Gastrocnemius medialis (tissue), 4 donors: ENCODE measurements around the gene PAQR7. TPM values are rescaled to one million over a fixed set of nuclear protein-coding genes. Genes with fewer than 3 reads are reported as not detected.
A peak's percentile ranks its signal among the peaks of the same experiment; 100 is the strongest.

Experiments
- ATAC-seq, 2 donors: fragments of 150-250 bp; one replicate each; pipeline ENCODE4 v1.9.1; 2016
- DNase-seq, 2 donors: peaks; one replicate each; pipeline ENCODE4 v3.0.0-alpha.2; 2019
- H3K27ac ChIP-seq, 4 donors: fragments of 200-600 bp; sonication (generic); 1 replicate in 1 of 4; 2 replicates in 3 of 4; pipeline ENCODE4 v1.5.1; 2016 to 2018; ENCODE audit warnings: mild to moderate bottlenecking in 2 of 4, moderate library complexity in 1 of 4
- H3K27me3 ChIP-seq, 3 donors: fragments of 200-600 bp; sonication (generic) in 2 of 3; 1 replicate in 1 of 3; 2 replicates in 2 of 3; pipeline versions ENCODE4 v1.5.1 to v1.6.0; 2016 to 2019; ENCODE audit warnings: mild to moderate bottlenecking in 1 of 3, moderate library complexity in 1 of 3
- H3K36me3 ChIP-seq, 2 donors: fragments of 200-600 bp; sonication (generic) in 1 of 2; one replicate each; pipeline ENCODE4 v1.5.1; 2017 to 2018
- H3K4me1 ChIP-seq, 2 donors: fragments of 200-600 bp; sonication (generic) in 1 of 2; one replicate each; pipeline ENCODE4 v1.5.1; 2016 to 2017; ENCODE audit warnings: mild to moderate bottlenecking in 2 of 2
- H3K4me3 ChIP-seq, 4 donors: fragments of 200-600 bp; sonication (generic) in 3 of 4; 1 replicate in 1 of 4; 2 replicates in 3 of 4; pipeline ENCODE4 v1.5.1; 2016 to 2019; ENCODE audit warnings: mild to moderate bottlenecking in 2 of 4
- H3K9me3 ChIP-seq, 3 donors: fragments of 200-600 bp; sonication (generic) in 2 of 3; 1 replicate in 1 of 3; 2 replicates in 2 of 3; pipeline ENCODE4 v1.5.1; 2016 to 2019
- POLR2A ChIP-seq, 2 donors: fragments of 450-650 bp; IDR thresholded peaks; one replicate each; pipeline ENCODE4 v1.6.1; 2017; ENCODE audit warnings: antibody characterized with exemption in 2 of 2, mild to moderate bottlenecking in 2 of 2, moderate library complexity in 2 of 2
- in situ Hi-C, 4 donors: fragments of 200-750 bp; cut with MboI; loops; one replicate each; pipeline versions ENCODE4 v1.15.0 to v1.8.0; 2017; ENCODE audit warnings: low sequenced_read_pairs in 4 of 4
- intact Hi-C: fragments of 100-400 bp; cut with DNase I; formaldehyde crosslinking; loops from one replicate; pipeline ENCODE4 v1.15.1; 2023; ENCODE audit warnings: low total_unique reads
- total RNA-seq, 4 donors: library from RNA; depleted of rRNA; stranded (reverse); fragments of >200 nt; gene quantifications; one replicate each; pipeline versions ENCODE4 v1.1.0 to v1.2.3, GENCODE V29; 2016
- TF ChIP-seq, protein P1 (sequence below), 5 experiments: fragments of 450-650 bp in 3 of 5; fragments of 200-600 bp in 2 of 5; sonication (generic) in 2 of 5; IDR thresholded peaks in 4 of 5; conservative IDR thresholded peaks in 1 of 5; 1 replicate in 4 of 5; 2 replicates in 1 of 5; pipeline ENCODE4 v1.5.1; 2016 to 2019; ENCODE audit warnings: antibody characterized with exemption in 5 of 5, mild to moderate bottlenecking in 3 of 5, moderate library complexity in 3 of 5

The PAQR7 gene
- total RNA-seq, 4 donors from 2014 or later, result 1.4 to 3.7 (median 2.1) TPM

DNA sequence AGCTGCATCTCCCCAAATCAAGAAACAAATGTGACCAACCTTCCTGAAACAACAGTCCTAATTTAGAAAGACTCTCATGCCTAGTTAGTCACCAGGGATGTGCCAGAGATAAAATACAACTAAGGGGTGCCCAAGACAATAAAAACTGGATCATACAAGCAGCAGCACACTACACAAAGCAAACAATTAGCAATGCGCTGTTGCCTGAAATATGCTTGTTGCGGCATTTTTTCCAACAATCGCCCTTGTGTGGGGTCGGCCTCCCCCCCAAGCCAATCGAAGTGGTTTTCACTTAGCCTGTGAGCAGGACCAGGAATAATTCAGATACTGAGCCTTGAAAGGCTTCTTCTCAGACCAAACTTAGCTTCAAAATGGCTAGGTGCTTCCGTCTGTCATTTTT lies 32.1 kb upstream of the PAQR7 start:
- ATAC-seq, result no peak
- Histone ChIP-seq H3K36me3 (no peaks in the 10 kb centered on the region), H3K27ac (no peak overlapping the region), H3K27me3 (no peaks in the 10 kb centered on the region), H3K9me3 (no peaks in the 10 kb centered on the region), H3K4me3 (no peak overlapping the region), H3K4me1 (peaks cover 9 to 15% of the 10 kb centered on the region in 2 donors)
- intact Hi-C loops, result no loop called here
- TF ChIP-seq POLR2A (IDR thresholded peaks at IDR 0.05), result no peak
- no peak for DNase-seq
- in situ Hi-C loops, result no loop called here

DNA sequence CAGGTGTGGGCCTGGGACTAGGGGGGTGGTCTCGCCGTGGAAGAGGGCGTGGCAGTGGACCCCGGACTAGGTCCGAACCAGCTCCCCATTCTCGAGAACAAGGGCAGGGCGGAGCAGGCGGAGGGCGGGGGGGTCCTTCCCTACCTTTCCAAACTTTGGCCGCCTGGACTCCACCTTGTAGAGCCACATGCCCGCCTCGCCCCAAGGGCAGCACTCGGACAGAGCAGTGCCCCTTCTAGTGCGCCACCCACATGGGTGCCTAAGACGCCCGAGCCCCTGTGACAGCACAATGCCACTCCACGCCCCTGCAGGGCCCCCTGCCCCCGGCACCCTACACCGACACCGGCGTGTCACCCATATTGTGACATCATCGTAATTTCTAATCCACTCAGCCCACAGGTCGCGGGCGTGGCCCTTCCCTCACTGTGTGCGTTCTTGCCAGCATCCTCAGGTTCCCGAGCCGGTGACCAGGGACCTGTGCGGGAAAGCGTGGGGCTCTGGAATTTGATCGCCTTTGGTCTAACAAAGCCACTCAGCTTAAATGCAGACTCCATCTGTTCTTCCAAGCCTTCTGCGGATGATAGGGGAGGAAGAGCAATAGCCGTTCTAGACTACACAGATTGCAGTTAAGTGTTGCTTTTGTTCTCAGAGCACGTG lies 31.3 kb upstream of the PAQR7 start:
- in situ Hi-C loops, result no loop called here

DNA sequence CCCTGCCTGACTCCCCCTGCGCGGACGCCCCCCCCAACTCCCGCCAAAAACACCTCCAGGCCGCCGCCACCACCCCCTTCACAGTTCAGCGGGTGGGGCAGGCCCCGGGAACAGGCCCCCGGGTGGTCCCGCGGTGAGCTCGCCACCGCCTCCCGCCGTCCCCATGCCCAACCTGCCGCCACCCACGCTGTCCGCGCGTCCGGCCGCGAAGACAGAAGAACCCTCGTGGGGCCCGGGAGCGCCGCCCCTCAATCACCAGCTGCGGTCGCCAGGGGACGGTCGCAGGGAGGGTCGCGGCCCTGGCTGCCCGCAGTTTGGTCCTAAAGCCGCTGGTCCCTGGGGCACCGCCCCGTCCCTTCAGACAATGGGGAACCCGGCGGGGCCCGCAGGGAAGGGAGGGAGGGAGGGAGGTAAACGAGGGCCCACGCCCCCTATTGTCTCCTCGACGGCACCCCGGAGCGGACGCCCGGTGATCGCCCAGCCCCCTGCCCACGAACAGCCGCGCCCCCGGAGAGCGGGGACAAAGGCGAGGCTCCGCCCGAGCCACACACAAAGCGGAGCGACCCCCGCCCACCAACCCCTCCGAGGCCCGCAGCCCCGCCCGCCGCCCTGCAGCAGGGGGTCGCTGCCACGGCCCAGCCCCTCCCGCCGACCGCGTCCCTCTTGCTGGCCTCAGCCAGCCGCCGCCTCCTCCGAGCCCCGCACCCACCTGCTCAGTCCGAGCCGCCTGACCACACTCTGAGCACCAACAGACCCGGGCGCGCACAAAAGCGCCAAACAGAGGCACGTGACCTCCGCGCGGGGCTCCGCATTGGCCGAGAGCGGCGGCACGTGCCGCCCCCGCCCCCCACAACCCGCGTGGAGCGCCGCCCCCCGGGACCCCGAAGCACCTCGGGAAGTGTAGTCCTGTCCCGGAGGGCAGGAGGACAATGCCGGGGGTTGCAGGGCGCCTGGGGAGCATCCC lies 30.5 kb upstream of the PAQR7 start, which contains the start of gene STMN1:
Gene STMN1 (minus strand): TSS at position 740 of the 964 bp plus-strand sequence. CDS start 1,743 bp downstream, outside the sequence.
- Histone ChIP-seq H3K9me3 (no peaks in the 10 kb centered on the region), H3K4me3 (peak within 1 kb of the TSS; percentile 69 to 87 (median 74)), H3K27ac (peak within 1 kb of the TSS; percentile 51 to 83 (median 70)), H3K27me3 (no peaks in the 10 kb centered on the region), H3K36me3 (no peaks in the 10 kb centered on the region), H3K4me1 (peaks cover 9 to 15% of the 10 kb centered on the region in 2 donors)
- intact Hi-C loops, result loop anchor here (1.0 kb wide), 1 partner anchor 92 kb away; the partner anchor contains the start of gene PAFAH2
- DNase-seq, result peak; percentile 80 to 83
- in situ Hi-C loops, result no loop called here
- TF ChIP-seq, protein P1, sequence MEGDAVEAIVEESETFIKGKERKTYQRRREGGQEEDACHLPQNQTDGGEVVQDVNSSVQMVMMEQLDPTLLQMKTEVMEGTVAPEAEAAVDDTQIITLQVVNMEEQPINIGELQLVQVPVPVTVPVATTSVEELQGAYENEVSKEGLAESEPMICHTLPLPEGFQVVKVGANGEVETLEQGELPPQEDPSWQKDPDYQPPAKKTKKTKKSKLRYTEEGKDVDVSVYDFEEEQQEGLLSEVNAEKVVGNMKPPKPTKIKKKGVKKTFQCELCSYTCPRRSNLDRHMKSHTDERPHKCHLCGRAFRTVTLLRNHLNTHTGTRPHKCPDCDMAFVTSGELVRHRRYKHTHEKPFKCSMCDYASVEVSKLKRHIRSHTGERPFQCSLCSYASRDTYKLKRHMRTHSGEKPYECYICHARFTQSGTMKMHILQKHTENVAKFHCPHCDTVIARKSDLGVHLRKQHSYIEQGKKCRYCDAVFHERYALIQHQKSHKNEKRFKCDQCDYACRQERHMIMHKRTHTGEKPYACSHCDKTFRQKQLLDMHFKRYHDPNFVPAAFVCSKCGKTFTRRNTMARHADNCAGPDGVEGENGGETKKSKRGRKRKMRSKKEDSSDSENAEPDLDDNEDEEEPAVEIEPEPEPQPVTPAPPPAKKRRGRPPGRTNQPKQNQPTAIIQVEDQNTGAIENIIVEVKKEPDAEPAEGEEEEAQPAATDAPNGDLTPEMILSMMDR (IDR thresholded peaks at IDR 0.05 in 4 of 5, conservative IDR thresholded peaks at IDR 0.05 in 1 of 5), result no peak
- peak; percentile 82 to 91 for TF ChIP-seq POLR2A (IDR thresholded peaks at IDR 0.05)
- ATAC-seq, result peak; percentile 84 to 86

More for the DNA sequence above, 31.3 kb upstream of the PAQR7 start:
- H3K27me3 ChIP-seq, result no peaks in the 10 kb centered on the region
- TF ChIP-seq POLR2A (IDR thresholded peaks at IDR 0.05), result no peak
- TF ChIP-seq, protein P1 (IDR thresholded peaks at IDR 0.05 in 4 of 5, conservative IDR thresholded peaks at IDR 0.05 in 1 of 5), result no peak
- no peaks in the 10 kb centered on the region for H3K9me3 ChIP-seq
- H3K4me3 ChIP-seq, result peak overlapping the region; percentile 69 to 87 (median 74)
- peaks cover 9 to 15% of the 10 kb centered on the region in 2 donors for H3K4me1 ChIP-seq
- H3K36me3 ChIP-seq, result no peaks in the 10 kb centered on the region
- ATAC-seq, result peak in 1 of 2 donors; percentile 6
- peak overlapping the region; percentile 8 to 83 (median 56) for H3K27ac ChIP-seq
- no peak for DNase-seq
- intact Hi-C loops, result no loop called here

DNA sequence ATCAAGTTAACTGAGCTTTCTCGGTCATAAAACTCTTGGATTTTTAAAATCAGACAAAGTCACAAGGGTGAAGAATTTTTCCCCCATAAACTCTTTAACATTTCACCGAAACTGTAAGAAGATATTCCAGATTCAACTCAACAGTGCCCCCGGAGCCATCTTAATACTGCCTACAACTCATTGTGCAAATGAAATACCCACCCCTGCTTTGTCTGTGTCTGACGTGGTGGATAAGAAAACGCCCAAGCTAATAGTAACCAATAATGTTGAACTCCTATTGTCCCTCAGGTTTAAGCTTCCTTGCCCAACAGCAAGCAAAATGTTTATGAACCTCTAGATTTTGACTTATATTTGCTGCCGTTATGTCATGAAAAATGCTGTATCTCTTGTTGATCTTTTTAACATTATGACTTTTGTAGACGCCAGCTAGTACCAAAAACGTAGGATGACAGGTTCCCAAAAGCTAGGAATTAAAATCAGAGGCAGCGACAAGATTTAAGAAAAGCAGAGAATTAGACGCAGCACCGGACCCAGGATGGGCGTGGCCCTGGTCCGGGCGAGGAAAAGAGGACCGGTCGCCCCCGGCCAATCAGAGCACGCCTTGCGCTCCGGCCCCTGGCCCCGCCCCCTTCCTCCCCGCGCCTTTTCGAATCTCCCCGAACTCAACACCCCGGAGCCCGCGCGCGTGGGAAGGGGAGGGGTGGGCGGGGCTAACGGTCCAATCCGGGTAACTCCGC lies 29.6 kb upstream of the PAQR7 start:
- intact Hi-C loops, result loop anchor here (1.0 kb wide), 1 partner anchor 93 kb away; the partner anchor contains the start of gene PAFAH2
- H3K27ac ChIP-seq, result peak overlapping the region in 3 of 4 donors; percentile 68 to 83 (median 73)
- no peaks in the 10 kb centered on the region for H3K9me3 ChIP-seq
- peak; percentile 86 to 89 for ATAC-seq
- TF ChIP-seq, protein P1 (IDR thresholded peaks at IDR 0.05 in 4 of 5, conservative IDR thresholded peaks at IDR 0.05 in 1 of 5), result no peak
- TF ChIP-seq POLR2A (IDR thresholded peaks at IDR 0.05), result no peak
- H3K4me1 ChIP-seq, result peaks cover 9 to 15% of the 10 kb centered on the region in 2 donors
- no peaks in the 10 kb centered on the region for H3K36me3 ChIP-seq
- peak overlapping the region; percentile 69 to 87 (median 74) for H3K4me3 ChIP-seq
- H3K27me3 ChIP-seq, result no peaks in the 10 kb centered on the region
- DNase-seq, result peak; percentile 85
- in situ Hi-C loops, result no loop called here
